ENCODE results near the gene DPP10.

DPP10 gene

GRCh38 chr2:115277366-115277765 is 834.9 kb downstream of the DPP10 start:
- no peak overlapping the region for H3K4me2 ChIP-seq (ENCODE audit: low read length)
- no peaks in the 10 kb centered on the region for H3K9me3 ChIP-seq (ENCODE audit: low read length)
- H2AFZ ChIP-seq (ENCODE audit: low read length): no peak overlapping the region
- H3K4me3 ChIP-seq (ENCODE audit: low read depth, low read length, poor library complexity, severe bottlenecking): no peak overlapping the region
- H3K36me3 ChIP-seq (ENCODE audit: insufficient read depth, low read length): no peaks in the 10 kb centered on the region
- H3K27ac ChIP-seq (ENCODE audit: low read depth, low read length, poor library complexity, severe bottlenecking): no peak overlapping the region
- H3K9ac ChIP-seq (ENCODE audit: low read length): no peak overlapping the region
- no peaks in the 10 kb centered on the region for H3K27me3 ChIP-seq (ENCODE audit: insufficient read depth, low read length)
- H4K20me1 ChIP-seq (ENCODE audit: insufficient read depth, low read length): no peaks in the 10 kb centered on the region
- TF ChIP-seq CTCF (IDR thresholded peaks at IDR 0.05; ENCODE audit: low read length): no peak
- TF ChIP-seq EZH2 (IDR thresholded peaks at IDR 0.05; ENCODE audit: borderline replicate concordance, low read length): no peak
- no peaks in the 10 kb centered on the region for H3K4me1 ChIP-seq (ENCODE audit: insufficient read depth, low read length, severe bottlenecking)
- H3K9me2 ChIP-seq (ENCODE audit: low read depth, low read length): no peaks in the 10 kb centered on the region
- no peaks in the 10 kb centered on the region for H3K79me2 ChIP-seq (ENCODE audit: insufficient read depth, low read length)
- no peaks in the 10 kb centered on the region for H3F3A ChIP-seq (ENCODE audit: insufficient read depth, low read length)

- H3K9me3 ChIP-seq (ENCODE audit: low read length): no peaks in the 10 kb centered on the region
- H3K4me1 ChIP-seq (ENCODE audit: insufficient read depth, low read length, severe bottlenecking): no peaks in the 10 kb centered on the region
- no peaks in the 10 kb centered on the region for H3K27me3 ChIP-seq (ENCODE audit: insufficient read depth, low read length)
- TF ChIP-seq EZH2 (IDR thresholded peaks at IDR 0.05; ENCODE audit: borderline replicate concordance, low read length) (no peak), CTCF (IDR thresholded peaks at IDR 0.05; ENCODE audit: low read length) (no peak)
- no peaks in the 10 kb centered on the region for H4K20me1 ChIP-seq (ENCODE audit: insufficient read depth, low read length)
- H3K9ac ChIP-seq (ENCODE audit: low read length): no peak overlapping the region
- no peak overlapping the region for H2AFZ ChIP-seq (ENCODE audit: low read length)
- H3K9me2 ChIP-seq (ENCODE audit: low read depth, low read length): no peaks in the 10 kb centered on the region
- H3K4me3 ChIP-seq (ENCODE audit: low read depth, low read length, poor library complexity, severe bottlenecking): no peak overlapping the region
- H3K27ac ChIP-seq (ENCODE audit: low read depth, low read length, poor library complexity, severe bottlenecking): no peak overlapping the region
- H3K36me3 ChIP-seq (ENCODE audit: insufficient read depth, low read length): no peaks in the 10 kb centered on the region
- H3K79me2 ChIP-seq (ENCODE audit: insufficient read depth, low read length): no peaks in the 10 kb centered on the region
- H3K4me2 ChIP-seq (ENCODE audit: low read length): no peak overlapping the region
- no peaks in the 10 kb centered on the region for H3F3A ChIP-seq (ENCODE audit: insufficient read depth, low read length)
These were observed 843.0 kb downstream of the DPP10 start for GRCh38 chr2:115285416-115285815.

- Histone ChIP-seq H3K4me3 (ENCODE audit: low read depth, low read length, poor library complexity, severe bottlenecking) (no peak overlapping the region), H3K9me3 (ENCODE audit: low read length) (no peaks in the 10 kb centered on the region), H3K4me2 (ENCODE audit: low read length) (no peak overlapping the region), H3K27me3 (ENCODE audit: insufficient read depth, low read length) (no peaks in the 10 kb centered on the region), H2AFZ (ENCODE audit: low read length) (no peak overlapping the region), H4K20me1 (ENCODE audit: insufficient read depth, low read length) (no peaks in the 10 kb centered on the region), H3K27ac (ENCODE audit: low read depth, low read length, poor library complexity, severe bottlenecking) (no peak overlapping the region), H3K79me2 (ENCODE audit: insufficient read depth, low read length) (no peaks in the 10 kb centered on the region), H3F3A (ENCODE audit: insufficient read depth, low read length) (no peaks in the 10 kb centered on the region), H3K4me1 (ENCODE audit: insufficient read depth, low read length, severe bottlenecking) (no peaks in the 10 kb centered on the region), H3K9me2 (ENCODE audit: low read depth, low read length) (no peaks in the 10 kb centered on the region), H3K36me3 (ENCODE audit: insufficient read depth, low read length) (no peaks in the 10 kb centered on the region), H3K9ac (ENCODE audit: low read length) (no peak overlapping the region)
- TF ChIP-seq CTCF (IDR thresholded peaks at IDR 0.05; ENCODE audit: low read length) (no peak), EZH2 (IDR thresholded peaks at IDR 0.05; ENCODE audit: borderline replicate concordance, low read length) (no peak)
These were observed 848.0 kb downstream of the DPP10 start for GRCh38 chr2:115290478-115290877.

Data from OCI-LY1 (cell line).